C4-2B (cell line): ENCODE results near the gene ACSL3.

Source experiments
- ZFX ChIP-seq: fragments of 450-650 bp; IDR thresholded peaks from 2 replicates; pipeline ENCODE4 v1.6.1; 2017
- TF ChIP-seq, protein P1 (sequence below): fragments of 450-650 bp; conservative IDR thresholded peaks from 2 replicates; pipeline ENCODE4 v1.5.1; 2017; ENCODE audit warnings: mild to moderate bottlenecking

DNA sequence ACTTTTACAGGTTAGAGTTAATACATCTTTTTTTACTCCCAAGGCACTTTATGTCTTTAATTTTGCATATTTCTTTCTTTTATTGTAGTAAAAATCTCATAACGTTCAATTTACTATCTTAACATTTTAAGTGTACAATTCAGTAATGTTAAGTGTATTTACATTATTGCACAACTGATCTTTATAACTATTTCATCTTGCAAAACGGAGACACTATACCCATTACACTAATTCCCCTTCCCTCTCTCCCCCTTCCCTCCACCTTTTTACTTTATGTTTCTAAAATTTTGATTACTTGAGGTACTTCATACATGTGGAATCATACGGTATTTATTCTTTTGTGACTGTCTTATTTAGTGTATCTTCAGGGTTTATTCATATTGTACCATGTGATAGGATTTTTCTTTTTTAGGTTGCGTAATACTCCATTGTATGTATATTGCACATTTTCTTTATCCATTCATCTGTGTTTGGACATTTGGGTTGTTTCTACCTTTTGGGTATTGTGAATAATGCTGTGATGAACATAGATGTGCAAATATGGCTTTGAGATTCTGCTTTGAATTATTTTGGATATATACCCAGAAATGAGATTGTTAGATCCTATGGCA is 75.0 kb downstream of the ACSL3 start:
- TF ChIP-seq, protein P1, sequence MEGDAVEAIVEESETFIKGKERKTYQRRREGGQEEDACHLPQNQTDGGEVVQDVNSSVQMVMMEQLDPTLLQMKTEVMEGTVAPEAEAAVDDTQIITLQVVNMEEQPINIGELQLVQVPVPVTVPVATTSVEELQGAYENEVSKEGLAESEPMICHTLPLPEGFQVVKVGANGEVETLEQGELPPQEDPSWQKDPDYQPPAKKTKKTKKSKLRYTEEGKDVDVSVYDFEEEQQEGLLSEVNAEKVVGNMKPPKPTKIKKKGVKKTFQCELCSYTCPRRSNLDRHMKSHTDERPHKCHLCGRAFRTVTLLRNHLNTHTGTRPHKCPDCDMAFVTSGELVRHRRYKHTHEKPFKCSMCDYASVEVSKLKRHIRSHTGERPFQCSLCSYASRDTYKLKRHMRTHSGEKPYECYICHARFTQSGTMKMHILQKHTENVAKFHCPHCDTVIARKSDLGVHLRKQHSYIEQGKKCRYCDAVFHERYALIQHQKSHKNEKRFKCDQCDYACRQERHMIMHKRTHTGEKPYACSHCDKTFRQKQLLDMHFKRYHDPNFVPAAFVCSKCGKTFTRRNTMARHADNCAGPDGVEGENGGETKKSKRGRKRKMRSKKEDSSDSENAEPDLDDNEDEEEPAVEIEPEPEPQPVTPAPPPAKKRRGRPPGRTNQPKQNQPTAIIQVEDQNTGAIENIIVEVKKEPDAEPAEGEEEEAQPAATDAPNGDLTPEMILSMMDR, result no peak
- no peak for TF ChIP-seq ZFX
